GM19438 (cell line): ENCODE data around the gene SAXO1.

Experiments used
- ATAC-seq: cut with Tn5 transposase; IDR thresholded peaks from one replicate; pipeline ENCODE4 v1.9.1; 2021; ENCODE audit warnings: low read depth; ENCODE audit not compliant: unreplicated experiment

Gene SAXO1

DNA sequence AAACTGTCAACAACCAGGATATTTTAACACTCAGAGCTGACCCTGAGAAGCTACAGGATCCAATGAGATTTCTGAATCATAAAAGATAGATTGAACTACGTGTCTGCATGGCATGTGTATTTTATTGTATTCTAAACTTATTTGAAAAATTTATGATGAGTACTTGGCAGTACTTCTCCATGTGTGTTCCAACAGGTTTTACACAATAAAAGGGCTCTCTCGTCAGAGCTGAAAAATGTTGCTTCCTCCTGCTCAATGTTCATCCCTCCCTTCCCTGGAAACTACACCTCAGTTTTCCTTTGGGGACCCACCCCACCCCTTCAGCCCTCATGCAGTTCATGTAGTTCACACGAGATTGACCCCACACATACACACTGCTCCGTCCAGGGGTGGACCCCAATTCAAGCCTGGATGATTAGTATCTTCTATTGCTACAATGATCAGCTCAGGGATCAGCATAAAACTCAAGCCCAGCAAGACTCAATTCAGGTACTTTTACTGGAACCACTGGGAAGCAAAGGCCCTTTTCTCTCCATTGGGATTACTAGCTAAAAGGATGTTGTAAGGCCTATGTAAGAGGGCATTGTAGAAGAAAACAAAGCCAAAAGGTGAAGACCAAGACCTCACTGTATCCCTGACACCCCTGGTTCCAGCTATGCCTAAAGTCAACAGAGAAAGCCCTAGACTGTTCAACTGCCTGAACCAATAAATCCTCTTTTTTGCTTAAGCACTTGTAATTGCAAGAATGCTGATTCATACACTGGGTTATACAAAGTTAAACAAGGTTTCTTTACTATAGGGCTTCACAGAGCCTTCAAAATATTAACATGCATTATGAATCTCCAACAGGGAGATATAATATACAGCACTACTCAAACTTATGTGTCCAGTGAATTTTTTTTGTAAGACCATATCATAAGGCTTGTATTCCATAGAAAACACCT, 112.6 kb downstream of the SAXO1 start:
- no peak for ATAC-seq

GRCh38 chr9:18911714-18912342, 121.2 kb downstream of the SAXO1 start:
- ATAC-seq: no peak

GRCh38 chr9:18910916-18911315, 122.1 kb downstream of the SAXO1 start:
- no peak for ATAC-seq

DNA sequence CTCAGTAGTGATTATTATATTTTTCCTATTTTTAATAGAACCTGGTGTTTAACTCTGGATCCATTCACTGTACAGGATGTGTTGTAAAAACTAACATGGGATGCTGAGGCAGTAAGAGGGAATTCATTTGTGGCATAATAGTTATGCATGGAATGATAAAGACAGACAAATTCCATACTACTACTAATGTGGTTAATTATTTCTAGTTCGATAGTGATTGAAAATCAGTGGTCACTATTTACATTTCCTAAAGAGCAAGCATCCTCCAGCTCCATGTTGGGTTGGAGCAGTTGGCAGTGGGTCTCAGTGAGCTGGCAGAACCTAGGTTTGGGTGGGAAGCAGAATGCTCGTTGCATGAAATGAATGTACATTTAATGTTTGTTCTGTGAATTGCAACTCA, 122.6 kb downstream of the SAXO1 start:
- no peak for ATAC-seq

- ATAC-seq: no peak
Observed at GRCh38 chr9:18909140-18910018, 123.6 kb downstream of the SAXO1 start.

DNA sequence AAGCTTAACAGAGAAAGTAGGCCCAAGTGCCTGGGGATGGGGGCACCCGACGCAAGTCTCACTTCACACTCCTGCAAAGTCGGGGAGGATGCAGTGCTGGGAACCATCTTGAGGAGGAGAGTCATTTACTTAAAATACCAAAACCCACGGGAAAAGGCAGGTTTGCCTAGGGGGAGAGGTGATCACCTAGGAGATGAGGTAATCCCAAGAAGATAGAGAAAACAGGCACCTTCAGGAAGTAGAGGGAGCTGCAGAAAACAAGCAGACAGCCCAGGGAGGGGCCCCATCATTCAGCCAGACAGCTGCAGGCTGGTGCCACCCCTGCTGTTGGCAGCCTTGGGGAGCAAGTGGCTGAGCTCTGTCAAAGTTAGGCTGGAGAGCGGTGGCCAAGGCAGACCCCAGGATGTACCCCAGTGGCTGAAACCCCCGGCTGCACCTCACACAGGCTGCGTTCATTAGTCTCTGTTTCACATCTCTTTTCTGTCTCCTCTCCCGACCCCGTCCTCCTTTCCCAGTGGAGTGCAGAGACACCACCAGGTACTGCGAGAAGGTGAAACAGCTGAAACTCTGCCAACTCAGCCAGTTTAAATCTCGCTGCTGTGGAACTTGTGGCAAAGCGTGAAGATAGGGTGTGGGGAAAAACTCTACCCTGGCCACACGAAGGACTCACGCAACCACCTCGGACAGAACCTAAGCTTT, 124.9 kb downstream of the SAXO1 start:
- no peak for ATAC-seq

GRCh38 chr9:18906656-18907395, 126.2 kb downstream of the SAXO1 start:
- ATAC-seq: no peak

DNA sequence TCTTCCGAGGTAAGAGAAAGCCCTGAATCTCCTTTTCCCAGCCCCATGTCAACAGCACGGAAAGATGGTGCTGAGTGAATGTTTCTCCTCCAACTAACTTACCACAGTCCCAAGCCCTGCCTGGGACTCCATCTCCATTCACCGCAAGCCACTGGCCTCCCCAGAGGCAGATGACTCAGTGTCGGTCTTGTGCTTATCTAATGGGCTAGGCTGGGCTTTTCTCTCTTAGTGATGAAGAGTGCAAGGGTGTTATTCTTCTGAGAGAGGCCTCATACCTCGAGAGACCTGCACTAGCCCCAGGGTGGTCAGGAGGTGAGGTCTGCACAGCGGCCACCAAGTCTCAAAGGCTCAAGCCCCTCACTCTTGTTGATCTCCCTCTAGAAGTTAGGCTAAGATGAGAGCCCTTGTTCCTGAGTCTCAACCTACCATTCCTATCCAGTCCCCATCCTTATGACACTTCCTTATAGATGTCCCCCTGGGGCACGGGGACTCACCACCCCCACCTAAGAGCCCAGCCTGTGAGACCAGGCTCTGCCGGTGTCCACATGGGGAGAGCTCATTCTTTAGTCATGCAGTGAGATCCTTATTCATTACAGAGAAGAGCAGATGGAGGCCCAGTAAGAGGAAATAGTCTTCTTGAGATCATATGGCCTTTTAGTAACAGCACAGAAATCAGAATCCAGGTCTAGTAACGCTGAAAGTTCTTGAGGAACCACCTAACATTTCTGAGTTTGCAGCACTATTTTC, 127.0 kb downstream of the SAXO1 start:
- no peak for ATAC-seq

DNA sequence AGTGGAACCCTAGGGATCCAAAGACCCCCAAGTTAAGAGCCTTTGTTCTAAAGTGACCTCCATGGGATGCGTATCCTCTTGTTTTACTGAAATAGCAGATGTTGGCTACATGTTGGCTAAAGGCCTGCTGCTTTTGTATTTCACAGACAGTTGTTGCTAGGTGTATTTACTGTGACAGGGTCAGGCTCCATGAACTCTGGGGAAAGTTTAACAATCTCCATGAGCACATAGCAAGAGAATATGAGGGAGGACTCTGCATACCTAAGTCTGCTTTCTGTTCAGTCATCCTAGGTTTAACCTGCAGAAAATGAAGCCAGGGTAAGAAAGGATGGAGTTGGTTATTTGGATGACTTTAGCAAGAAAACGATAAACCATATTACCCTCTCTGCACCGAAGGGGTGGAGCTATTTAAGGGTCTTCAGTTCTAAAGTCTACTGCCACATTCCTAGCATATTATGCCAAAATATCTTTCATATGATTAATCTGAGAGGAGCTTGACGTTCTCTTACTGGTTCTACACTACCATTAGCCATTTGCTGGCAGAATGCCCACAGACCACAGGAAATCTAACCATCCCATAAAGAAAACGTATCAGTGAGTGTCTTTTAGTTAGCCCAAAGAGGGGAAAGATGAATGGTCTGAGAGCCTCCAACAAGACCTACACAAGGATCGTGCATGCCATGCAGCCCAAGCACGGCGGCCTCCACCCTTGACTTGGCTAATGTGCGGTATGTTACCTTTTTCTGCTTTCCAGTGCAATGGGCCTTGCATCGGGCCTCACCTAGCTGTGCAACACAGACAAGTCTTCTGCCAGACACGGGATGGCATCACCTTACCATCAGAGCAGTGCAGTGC, 127.8 kb downstream of the SAXO1 start:
- ATAC-seq: no peak

- ATAC-seq: no peak
Observed at GRCh38 chr9:18903450-18903849, 129.6 kb downstream of the SAXO1 start.

DNA sequence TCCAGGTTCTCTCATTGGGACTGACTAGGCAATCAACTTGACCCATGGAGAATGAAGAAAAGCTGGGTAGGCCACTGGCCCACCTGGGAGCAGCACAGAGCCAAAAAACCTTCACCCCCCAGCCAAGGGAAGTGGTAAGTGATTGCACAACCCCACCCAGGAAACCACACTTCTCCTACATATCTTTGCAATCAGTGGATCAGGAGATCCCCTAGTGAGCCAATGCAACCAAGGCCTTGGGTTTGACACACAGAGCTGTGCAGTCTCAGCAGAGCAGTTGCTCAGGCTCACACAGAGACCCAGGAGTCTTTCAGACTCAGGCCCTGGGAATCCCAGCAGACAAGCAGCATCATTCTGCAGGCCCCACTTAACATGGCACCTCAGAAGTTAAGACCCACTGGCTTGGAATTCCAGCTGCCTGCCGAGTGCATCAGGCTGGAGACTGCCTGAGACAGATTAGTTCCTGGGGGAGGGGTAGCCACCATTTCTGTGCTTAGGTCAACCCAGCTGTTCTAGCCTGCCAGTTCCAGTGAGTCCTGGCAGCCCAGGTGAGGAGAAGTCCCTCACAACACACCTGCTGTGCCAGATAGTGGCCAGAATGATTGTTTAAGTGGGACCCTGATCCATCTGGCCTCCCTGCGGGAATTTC, 136.4 kb downstream of the SAXO1 start:
- no peak for ATAC-seq

DNA sequence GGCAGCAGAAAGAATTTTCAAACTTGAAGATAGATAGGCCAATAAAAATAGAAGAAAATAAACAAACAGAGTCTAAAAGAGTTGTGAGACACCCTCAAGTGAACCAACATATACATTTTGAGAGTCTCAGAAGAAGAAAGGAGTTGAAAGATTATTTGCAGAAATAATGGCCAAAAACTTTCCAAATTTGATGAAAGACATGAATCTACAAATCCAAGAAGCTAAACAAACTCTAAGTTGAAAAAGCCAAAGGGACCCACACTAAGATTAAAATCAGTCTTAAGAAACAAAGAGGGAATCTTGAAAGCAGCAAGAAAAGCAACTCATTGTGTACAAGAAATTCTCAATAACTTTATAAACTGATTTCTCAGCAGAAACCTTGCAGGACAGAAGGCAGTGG, 137.0 kb downstream of the SAXO1 start:
- ATAC-seq: no peak

GRCh38 chr9:18893491-18893890, 139.5 kb downstream of the SAXO1 start:
- no peak for ATAC-seq

DNA sequence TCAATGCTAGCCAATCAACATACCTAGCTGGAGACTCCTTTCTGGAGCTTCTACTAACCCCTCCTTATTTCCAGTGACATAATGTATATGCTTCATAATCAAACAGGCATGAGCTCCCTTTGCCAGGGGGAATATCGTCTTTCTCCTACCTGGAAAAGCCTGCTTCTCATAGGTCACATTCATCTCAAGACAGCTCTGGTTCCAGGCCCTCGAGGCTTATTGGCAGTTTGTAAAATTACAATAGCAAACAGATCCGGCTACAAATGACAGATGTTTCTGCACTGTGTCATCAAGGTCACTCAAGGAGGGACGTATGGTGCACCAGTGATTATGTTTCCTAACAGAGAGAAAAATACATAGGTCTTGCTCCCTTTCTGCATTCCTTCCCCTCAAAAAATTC, 140.0 kb downstream of the SAXO1 start:
- ATAC-seq: no peak

- ATAC-seq: no peak
Observed at GRCh38 chr9:18891946-18892670, 140.9 kb downstream of the SAXO1 start.

- ATAC-seq: peak; percentile 66
Observed at GRCh38 chr9:18890372-18890771, 142.6 kb downstream of the SAXO1 start.

GRCh38 chr9:18889550-18889949, 143.5 kb downstream of the SAXO1 start:
- no peak for ATAC-seq
